Loucy (cell line): ENCODE data around the gene EXOC5.

Experiments
- H2AFZ ChIP-seq: fragments of 200-600 bp; sonication (generic); 2 replicates; pipeline ENCODE4 v1.6.0; 2016; ENCODE audit warnings: antibody characterized with exemption, mild to moderate bottlenecking, low read length, moderate library complexity
- H3F3A ChIP-seq: fragments of 200-600 bp; 2 replicates; pipeline ENCODE4 v1.6.0; 2016; ENCODE audit warnings: antibody characterized with exemption, low read depth, mild to moderate bottlenecking
- H3K27me3 ChIP-seq: fragments of 200-600 bp; sonication (generic); 2 replicates; pipeline ENCODE4 v1.6.1; 2014; ENCODE audit warnings: low read length, mild to moderate bottlenecking; ENCODE audit not compliant: insufficient read depth, poor library complexity, severe bottlenecking
- H3K36me3 ChIP-seq: fragments of 200-600 bp; sonication (generic); 2 replicates; pipeline ENCODE4 v1.6.1; 2016; ENCODE audit warnings: low read length; ENCODE audit not compliant: insufficient read depth
- H3K4me1 ChIP-seq: fragments of 200-600 bp; sonication (generic); 2 replicates; pipeline ENCODE4 v1.5.1; 2014; ENCODE audit warnings: low read length, mild to moderate bottlenecking; ENCODE audit not compliant: insufficient read depth, poor library complexity, severe bottlenecking
- H3K4me2 ChIP-seq: fragments of 200-600 bp; sonication (generic); 2 replicates; pipeline ENCODE4 v1.6.0; 2014; ENCODE audit warnings: antibody characterized with exemption, low read length, low read depth, mild to moderate bottlenecking; ENCODE audit not compliant: poor library complexity, severe bottlenecking
- H3K4me3 ChIP-seq: fragments of 200-600 bp; sonication (generic); 2 replicates; pipeline ENCODE4 v1.5.1; 2014; ENCODE audit warnings: low read length, mild to moderate bottlenecking, mixed read lengths; ENCODE audit not compliant: poor library complexity, severe bottlenecking
- H3K79me2 ChIP-seq: fragments of 200-600 bp; sonication (generic); 2 replicates; pipeline ENCODE4 v1.6.1; 2014; ENCODE audit warnings: low read length; ENCODE audit not compliant: insufficient read depth
- H3K9ac ChIP-seq: fragments of 200-600 bp; sonication (generic); 2 replicates; pipeline ENCODE4 v1.6.0; 2014; ENCODE audit warnings: mild to moderate bottlenecking, low read depth, low read length, moderate library complexity; ENCODE audit not compliant: poor library complexity, severe bottlenecking
- H3K9me2 ChIP-seq: fragments of 200-600 bp; sonication (generic); replicated peaks from 2 replicates; pipeline ENCODE4 v1.6.1; 2016; ENCODE audit warnings: low read depth, low read length, mixed read lengths
- H3K9me3 ChIP-seq: fragments of 200-600 bp; sonication (generic); 2 replicates; pipeline ENCODE4 v1.6.1; 2014; ENCODE audit warnings: mild to moderate bottlenecking, antibody characterized with exemption, low read length, low read depth; ENCODE audit not compliant: insufficient read depth
- H4K20me1 ChIP-seq: fragments of 200-600 bp; sonication (generic); 2 replicates; pipeline ENCODE4 v1.6.0; 2014; ENCODE audit warnings: antibody characterized with exemption, low read length, mild to moderate bottlenecking; ENCODE audit not compliant: insufficient read depth, poor library complexity, severe bottlenecking
- EZH2phosphoT487 ChIP-seq: fragments of 200-600 bp; IDR thresholded peaks from 2 replicates; pipeline ENCODE4 v1.6.1; 2018; ENCODE audit warnings: antibody characterized with exemption, mild to moderate bottlenecking, moderate library complexity, borderline replicate concordance
- TF ChIP-seq, protein P1 (sequence below): fragments of 200-600 bp; sonication (generic); conservative IDR thresholded peaks from 2 replicates; pipeline ENCODE4 v1.5.1; 2014; ENCODE audit warnings: mild to moderate bottlenecking, antibody characterized with exemption, low read length

EXOC5 gene

DNA sequence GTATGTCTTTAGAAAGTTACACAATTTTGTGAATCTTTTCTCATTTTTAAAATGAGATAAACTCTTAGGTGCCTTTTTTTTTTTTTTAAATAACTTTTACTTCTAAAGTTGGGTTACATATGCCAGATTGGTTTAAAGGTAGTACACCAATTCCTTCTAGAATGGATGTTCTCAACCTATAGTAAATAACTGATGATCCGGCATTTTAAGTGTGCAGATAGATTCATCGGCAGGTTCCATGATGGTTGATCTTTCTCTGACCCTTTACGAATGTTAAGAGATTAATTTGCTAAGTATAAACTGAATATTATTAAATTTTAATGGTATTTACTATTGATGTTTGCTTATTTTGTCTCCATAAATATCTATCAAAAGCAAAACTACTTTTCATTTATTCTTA, 8.4 kb upstream of the EXOC5 start:
- Histone ChIP-seq H3K4me1 (peaks cover 30% of the 10 kb centered on the region), H3K9ac (no peak overlapping the region), H4K20me1 (peaks cover 42% of the 10 kb centered on the region), H3K36me3 (peaks cover 40% of the 10 kb centered on the region; the same call in 1 of the 2 replicates), H3K4me2 (peak overlapping the region; percentile 22), H3K79me2 (peaks cover 38% of the 10 kb centered on the region), H3K27me3 (no peaks in the 10 kb centered on the region), H3F3A (no peaks in the 10 kb centered on the region), H2AFZ (no peak overlapping the region), H3K9me2 (no peaks in the 10 kb centered on the region), H3K9me3 (no peaks in the 10 kb centered on the region), H3K4me3 (no peak overlapping the region)
- TF ChIP-seq EZH2phosphoT487, result no peak
- TF ChIP-seq, protein P1, sequence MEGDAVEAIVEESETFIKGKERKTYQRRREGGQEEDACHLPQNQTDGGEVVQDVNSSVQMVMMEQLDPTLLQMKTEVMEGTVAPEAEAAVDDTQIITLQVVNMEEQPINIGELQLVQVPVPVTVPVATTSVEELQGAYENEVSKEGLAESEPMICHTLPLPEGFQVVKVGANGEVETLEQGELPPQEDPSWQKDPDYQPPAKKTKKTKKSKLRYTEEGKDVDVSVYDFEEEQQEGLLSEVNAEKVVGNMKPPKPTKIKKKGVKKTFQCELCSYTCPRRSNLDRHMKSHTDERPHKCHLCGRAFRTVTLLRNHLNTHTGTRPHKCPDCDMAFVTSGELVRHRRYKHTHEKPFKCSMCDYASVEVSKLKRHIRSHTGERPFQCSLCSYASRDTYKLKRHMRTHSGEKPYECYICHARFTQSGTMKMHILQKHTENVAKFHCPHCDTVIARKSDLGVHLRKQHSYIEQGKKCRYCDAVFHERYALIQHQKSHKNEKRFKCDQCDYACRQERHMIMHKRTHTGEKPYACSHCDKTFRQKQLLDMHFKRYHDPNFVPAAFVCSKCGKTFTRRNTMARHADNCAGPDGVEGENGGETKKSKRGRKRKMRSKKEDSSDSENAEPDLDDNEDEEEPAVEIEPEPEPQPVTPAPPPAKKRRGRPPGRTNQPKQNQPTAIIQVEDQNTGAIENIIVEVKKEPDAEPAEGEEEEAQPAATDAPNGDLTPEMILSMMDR, result no peak

GRCh38 chr14:57275023-57275664, 6.4 kb upstream of the EXOC5 start:
- peaks cover 49% of the 10 kb centered on the region for H3K4me1 ChIP-seq
- H3K9ac ChIP-seq, result no peak overlapping the region
- peaks cover 28% of the 10 kb centered on the region; the same call in 1 of the 2 replicates for H3K36me3 ChIP-seq
- TF ChIP-seq, protein P1, result no peak
- TF ChIP-seq EZH2phosphoT487, result no peak
- H3K27me3 ChIP-seq, result no peaks in the 10 kb centered on the region
- no peak overlapping the region for H2AFZ ChIP-seq
- H3K9me2 ChIP-seq, result no peaks in the 10 kb centered on the region
- peak overlapping the region; percentile 22 for H3K4me3 ChIP-seq
- H3K4me2 ChIP-seq, result peak overlapping the region; percentile 49
- no peaks in the 10 kb centered on the region for H3K9me3 ChIP-seq
- H3K79me2 ChIP-seq, result peaks cover 57% of the 10 kb centered on the region
- H3F3A ChIP-seq, result no peaks in the 10 kb centered on the region
- peaks cover 59% of the 10 kb centered on the region for H4K20me1 ChIP-seq

- Histone ChIP-seq H3K27me3 (no peaks in the 10 kb centered on the region), H3K4me3 (no peak overlapping the region), H3K9me2 (no peaks in the 10 kb centered on the region), H3K36me3 (peaks cover 25% of the 10 kb centered on the region; the same call in 1 of the 2 replicates), H4K20me1 (peaks cover 63% of the 10 kb centered on the region), H3F3A (no peaks in the 10 kb centered on the region), H3K9ac (no peak overlapping the region), H3K4me2 (peak overlapping the region; percentile 49), H3K79me2 (peaks cover 63% of the 10 kb centered on the region), H3K9me3 (no peaks in the 10 kb centered on the region), H2AFZ (no peak overlapping the region), H3K4me1 (peaks cover 52% of the 10 kb centered on the region)
- no peak for TF ChIP-seq EZH2phosphoT487
- TF ChIP-seq, protein P1, result no peak
These were observed 5.8 kb upstream of the EXOC5 start for GRCh38 chr14:57274551-57274950.
